Measurements from ENCODE around the gene NDUFV2.

Gene NDUFV2

DNA sequence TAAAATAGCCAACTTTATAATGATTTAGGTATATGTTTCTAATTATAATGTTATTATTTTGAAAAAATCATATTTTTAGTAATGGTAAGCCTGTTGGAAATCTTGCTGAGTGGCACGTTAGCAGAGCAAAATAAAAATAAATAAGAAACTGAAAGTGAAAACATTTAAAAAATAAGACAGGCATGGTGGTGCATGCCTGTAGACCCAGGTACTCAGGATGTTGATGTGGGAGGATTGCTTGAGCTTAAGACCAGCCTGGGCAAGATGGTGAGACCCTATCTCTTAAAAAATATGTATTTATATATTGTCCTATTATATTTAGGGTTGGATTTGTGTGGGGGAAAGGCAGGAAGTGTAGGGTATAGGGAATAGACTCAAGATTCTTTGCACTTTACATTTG lies 18.3 kb downstream of the NDUFV2 start:
- DNase-seq: no peak

DNA sequence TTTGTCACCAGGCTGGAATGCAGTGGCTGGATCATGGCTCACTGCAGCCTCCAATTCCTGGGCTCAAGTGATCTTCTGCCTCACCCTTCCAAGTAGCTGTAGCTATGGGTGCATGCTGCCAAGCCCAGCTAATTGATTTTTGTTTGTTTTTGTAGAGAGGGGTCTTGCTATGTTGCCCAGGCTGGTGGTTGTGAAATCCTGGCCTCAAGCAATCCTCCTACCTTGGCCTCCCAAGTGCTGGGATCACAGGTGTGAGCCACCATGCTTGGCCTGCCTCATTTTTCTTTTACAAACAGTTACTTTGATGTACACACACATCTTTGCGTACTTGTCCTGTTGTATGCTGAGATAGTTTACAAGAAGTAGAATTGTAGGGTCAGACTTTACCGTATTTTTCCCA lies 21.0 kb downstream of the NDUFV2 start:
- no peak for DNase-seq

DNA sequence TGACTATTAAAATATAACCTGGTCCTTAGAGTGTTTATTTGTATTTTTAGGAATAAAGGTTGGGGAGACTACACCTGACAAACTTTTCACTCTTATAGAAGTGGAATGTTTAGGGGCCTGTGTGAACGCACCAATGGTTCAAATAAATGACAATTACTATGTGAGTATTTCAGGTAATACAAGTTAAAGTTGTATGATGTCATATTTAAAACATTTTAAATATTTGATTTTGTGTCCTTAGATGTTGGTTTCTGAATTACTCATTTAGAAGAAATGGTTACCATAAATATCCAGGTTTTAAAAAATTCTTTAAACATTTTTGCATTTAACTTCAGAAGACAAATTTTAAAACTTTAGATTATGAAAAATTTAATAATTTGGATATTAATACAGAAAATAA lies 22.3 kb downstream of the NDUFV2 start:
- no peak for DNase-seq

DNA sequence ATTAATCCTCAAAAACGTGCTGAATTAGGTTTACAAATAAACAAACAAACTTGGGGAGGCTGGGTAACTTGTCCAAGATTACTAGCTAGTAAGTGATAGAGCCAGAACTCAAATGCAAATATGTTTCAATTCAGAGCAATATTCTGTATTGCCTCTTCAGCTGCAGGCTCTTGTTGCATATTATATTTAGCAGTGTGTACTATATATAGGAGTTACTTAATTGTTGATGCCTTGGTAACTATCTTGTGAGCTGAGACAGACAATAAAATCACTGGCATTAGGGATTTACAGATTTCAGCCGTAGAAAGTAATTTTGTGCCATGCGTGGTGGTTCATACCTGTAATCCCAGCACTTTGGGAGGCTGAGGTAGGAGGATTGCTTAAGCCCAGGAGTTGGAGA lies 23.8 kb downstream of the NDUFV2 start:
- no peak for DNase-seq

DNA sequence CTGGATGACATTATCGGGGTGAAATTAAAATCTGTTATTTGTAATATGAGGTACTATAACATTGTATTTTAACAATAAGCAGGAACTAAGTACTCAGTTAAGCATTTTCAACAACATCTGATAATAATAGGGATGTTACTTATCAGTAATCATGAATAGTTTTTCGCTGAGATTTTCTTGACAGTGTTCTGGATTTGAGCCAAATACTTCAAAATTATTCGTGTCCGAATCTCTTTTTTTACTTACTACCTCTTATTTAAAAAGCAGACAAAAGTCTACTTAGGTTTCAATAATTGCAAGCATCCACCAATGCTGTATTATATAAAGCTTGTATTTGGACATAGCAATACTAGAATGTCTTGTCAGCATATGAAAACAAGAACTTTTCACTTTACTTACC lies 27.7 kb downstream of the NDUFV2 start:
- DNase-seq: no peak

DNA sequence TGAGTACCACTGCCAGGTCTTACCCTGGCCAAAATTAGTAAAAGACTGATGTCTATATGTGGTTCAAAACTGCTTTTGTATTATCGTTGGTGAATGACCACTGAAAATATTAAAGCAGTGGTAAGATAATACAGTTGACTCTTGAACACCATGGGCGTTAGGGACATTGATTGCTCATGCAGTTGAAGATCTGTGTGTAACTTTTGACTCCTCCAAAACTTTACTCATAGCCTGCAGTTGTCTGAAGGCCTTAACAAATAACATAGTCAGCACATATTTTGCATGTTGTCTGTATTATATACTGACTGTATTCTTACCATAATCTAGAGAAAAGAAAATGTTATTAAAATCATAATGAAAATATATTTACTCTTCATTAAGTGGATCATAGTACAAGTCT lies 28.3 kb downstream of the NDUFV2 start:
- no peak for DNase-seq

DNA sequence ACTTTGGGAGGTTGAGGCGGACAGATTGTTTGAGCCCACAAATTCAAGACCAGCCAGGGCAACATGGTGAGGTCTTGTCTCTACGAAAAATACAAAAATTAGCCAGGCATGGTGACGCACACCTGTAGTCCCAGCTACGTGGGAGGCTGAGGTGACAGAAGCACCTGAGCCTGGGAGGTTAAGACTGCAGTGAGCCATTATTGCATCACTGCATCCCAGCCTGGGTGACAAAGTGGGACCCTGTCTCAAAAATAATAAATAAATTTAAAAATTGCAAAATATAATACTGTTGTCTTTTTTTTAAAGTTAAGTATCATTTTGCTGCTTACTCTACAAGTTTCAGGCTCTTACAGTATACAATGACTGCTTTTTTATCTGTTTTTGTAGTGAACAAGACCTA lies 30.1 kb downstream of the NDUFV2 start:
- no peak for DNase-seq

DNA sequence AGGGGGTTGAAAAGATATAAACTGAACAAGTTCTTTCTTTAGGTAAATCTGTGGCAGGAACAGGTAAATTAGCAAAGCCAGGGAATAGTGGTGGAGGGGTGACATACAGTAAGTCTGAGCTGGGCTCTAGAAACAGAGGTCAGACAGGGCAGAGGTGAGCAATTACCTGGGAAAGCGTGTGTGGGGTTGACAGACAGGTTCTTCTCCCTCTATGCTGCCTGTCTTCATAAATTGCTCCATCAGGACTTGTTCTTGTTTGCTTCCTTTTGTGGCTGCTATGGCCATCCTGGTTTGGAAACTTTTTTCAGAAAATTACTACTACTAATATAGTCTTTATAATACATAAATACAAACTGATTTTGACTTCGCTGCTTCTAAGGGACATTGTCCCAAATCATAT lies 30.7 kb downstream of the NDUFV2 start:
- no peak for DNase-seq

DNA sequence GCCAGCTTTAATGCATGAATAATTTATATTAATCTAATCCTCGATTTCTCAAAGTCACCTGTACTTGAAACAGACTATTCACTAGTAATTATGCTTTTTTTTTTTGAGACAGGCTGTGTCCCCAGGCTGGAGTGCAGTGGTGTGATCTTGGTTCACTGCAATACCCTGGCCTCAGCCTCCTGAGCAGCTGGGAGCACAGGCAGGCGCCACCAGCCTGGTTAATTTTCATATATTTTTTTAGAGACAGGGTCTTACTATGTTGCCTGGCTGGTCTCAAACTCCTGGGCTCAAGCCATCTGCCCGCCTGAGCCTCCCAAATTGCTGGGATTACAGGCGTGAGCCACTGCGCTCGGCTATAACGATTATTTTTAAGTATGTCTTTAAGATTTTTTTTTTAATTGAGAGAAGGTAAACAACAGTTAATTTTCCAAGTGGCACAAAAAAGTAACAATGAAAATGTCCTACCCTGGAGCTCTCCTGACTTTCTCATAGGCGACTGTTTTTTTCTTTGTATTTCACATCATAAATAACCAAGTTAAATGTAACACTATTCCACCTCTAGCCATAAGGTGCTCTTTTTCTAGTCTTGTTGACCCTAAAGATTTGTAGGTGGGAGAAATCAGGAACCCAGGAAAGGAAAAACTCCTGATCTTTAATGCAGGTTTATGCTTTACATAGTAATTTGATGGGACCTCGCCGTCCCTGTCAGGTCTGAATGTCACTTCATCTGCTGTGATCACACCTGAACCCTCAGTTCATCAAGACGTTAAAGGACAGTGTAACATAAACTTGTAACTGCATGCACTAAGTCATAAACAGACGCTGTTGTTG lies 32.8 kb downstream of the NDUFV2 start:
- DNase-seq: no peak

DNA sequence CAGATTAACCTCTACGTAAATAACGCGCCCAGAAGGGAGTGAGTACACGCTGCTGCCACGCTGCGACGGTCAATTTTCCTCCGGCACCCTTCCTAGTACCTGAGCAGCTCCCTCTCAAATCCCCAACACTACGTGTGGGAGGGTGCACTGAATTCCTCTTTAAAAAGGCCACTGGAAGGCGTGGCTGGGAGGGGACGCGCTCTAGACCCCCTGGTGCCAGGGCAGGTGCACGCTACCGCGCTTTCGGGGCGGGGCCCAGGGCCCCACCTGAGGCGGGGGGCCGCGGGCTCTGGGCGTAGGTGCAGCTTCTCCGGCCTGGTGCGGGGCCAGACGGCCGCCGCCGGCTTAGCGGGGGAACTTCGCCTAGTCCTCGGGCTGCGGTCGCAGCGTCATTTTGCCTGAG lies 33.4 kb downstream of the NDUFV2 start:
- no peak for DNase-seq

DNA sequence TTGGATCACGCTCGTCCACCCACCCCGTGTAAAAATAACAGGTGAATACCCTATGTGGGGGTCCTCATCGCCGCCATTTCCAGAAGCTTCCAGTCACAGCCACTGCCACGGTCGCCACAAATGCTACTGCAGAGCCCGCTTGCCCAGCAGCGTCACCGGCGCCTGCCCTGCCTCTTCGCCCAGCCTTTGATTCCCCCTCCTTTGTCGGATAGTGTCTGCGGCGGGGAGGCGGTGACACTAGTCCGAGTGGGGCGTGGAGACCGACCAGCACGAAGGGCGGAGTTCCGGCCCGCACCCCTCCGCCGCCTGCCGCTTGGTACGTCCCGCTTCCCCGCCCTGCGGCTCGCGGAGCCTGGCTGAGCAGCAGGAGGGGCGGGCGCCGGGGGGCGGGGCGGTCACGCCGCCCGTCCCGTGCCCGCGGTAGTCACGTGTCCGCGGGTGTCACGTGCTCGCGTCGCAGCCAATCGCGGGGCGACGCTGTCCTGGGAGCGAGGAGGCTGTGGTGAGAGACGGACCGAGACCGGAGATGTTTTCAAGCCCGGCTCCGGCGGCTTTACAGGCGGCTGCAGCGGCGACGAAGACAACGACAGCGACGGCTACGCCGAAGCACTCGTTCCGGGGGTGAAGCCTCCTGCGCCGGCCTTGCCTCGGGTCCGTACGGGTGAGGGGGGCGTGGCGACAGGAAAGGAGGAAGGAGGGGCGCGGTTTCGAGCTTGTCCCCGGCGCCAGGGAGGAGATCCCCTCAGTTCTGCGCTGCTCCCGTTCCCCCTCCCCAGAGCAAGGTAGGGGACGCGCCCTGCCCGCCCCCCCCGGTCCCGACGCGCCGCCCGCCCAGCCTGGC lies 34.0 kb downstream of the NDUFV2 start, which contains the start of gene ANKRD12:
ANKRD12 (plus strand) TSS at position 467 of the 841 bp plus-strand sequence. CDS start 45,652 bp downstream, outside the sequence.
- DNase-seq: peak; percentile 99

DNA sequence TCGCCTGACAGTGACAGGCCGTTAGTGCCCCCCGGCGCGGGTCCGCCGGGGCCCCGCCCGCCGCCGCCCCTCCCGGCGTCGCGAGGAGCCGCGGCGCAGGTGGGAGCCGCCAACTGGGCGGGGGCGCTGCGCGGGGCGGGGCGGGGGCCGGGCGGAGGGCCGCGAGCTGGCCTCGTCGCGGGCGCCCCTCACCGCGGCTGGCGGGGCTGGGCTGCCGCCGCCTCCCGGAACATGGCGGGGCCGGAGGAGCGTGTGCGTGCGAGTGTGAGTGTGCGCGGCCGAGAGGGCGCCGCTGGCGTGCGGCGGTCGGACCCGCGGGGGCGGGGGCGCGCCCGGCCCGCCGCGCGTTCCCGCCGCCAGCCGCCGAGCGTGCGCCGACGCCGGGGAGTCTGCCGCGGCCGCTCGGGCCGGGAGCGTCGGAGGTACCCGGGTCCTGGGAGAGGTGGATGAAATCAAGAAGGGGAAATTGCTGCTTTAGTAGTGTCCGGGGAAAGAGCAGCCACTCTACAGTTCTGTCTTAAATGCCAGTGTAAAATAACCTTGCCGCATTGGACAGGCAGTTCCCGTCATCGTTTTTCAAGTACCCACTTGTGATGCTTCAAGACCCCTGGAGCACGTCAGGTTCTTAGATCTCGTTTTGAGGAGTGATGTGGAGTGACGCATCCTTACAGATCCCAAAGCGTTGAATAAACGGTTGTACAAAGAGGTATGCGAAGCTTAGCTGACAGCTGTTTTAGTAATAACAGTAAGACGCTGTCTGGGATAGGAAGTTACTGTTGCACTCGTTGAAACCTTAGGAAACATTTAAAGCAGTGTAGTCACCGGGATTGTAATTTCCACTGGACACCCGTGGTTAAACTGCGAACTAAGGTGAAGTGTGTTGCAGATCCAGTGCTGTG lies 34.9 kb downstream of the NDUFV2 start:
- peak; percentile 90 for DNase-seq

DNA sequence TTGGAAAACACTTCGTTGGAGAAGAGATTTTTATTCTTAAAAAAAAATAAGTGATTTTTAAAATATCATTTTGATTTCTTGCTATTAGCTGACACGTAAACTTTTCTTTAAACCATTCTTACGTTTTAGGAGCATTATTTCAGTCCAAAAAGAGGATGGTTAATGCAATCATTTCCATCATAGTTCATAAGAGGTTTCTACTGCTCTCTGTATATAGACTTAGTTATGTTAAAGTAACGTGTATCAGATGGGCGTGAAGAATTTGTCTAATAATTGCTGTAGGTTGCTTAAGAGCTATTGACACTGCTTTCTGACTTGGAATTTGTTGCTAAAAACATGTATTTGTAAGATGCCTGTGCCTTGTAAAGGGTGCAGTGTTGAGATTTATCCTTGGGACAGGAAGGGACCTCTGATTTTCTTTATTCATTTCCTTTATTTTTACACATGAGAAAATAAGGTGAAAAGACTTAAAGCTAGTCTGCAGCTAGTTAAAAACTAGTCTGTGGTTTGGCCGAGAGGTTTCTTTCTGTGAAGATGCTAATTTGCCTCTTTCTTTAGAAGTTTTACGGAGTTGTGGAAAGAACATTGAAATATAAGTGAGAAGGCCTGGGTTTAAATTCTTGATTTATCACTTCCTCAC lies 37.0 kb downstream of the NDUFV2 start:
- no peak for DNase-seq

DNA sequence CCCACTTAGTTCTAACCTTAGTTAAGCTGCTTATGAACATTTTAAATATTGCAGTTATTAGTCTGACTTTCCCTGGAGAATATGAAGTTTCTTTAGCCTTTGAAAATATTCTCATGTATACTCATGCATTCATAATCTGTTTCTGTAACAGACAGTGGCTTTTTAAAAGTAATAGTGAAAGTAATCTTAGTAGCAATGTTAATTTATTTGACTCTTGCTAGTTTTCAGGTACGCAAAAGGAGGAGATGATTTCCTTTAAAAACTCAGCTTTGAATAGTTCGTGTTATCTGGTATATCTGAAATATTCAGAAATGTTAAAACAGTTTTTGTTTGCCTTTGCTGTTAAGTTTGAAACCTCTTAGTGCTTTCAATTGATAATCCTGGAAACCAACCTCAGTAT lies 37.9 kb downstream of the NDUFV2 start:
- no peak for DNase-seq

DNA sequence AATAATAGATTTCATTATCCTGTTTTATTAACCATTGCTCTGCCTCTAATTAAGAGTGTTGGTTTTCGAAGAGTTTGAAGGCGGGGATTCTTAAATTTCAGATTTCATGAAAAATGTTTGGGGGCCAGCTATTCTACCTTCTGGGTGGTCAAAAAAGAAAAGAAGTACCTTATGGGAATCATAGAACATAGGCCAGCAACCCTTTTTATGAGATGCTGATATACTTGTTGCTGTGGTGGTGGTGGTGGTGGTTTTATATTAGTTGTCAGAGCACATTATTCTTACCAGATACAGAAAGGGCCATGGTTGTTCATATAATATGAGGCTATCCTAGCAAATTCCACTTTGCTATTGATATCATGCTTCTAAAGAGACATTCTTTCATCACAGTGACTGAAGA lies 38.5 kb downstream of the NDUFV2 start:
- no peak for DNase-seq

DNA sequence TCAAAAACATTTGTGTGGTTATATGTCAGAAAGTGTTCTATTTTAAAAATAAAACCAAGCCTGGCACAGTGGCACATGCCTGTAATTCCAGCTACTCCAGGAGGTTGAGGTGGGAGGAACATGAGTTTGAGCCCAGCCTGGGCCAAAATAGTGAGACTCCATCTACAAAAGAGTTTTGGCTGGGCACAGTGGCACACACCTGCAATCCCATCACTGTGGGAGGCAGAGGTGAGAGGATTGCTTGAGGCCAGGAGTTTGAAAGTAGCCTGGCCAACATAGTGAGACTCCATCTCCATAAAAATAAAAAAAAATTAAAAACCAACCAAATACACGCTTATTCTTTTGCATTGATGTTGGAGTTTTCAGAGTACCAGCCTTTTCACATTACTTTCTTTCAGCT lies 43.7 kb downstream of the NDUFV2 start:
- DNase-seq: no peak

DNA sequence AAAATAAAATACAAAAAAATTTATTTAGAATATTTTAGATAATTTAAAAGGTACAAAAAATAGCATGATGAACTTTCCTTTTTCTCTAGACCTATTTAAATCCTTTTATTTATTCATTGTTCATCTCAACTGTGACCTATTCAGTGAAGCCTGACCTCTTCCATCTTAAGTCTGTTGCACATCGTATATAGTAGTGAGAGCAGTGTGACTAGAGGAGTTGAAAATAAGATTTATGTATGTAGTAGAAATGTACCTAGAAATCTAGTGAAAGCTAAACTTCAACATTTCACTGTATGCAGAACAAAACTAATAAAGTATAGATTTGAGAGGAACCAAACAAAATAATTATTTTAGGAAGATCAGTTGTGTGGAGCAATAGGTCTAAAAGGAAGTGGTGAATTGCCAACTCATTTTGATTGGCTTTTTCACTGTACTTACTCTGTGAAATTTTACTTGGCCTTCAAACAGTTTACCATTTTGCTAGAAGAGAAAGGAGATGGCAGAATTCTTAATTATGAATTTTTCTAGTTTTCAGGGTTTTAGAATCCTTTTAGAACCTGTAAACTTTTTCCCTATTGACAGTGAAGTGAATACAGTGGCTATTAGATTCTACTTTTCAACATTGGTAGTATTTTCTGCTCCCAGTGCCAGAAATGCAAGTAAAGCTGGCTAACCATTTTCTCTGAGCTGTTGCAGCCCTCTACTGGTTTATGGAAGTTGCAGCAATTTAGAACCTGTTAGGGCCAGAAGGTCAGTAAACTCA lies 45.1 kb downstream of the NDUFV2 start:
- DNase-seq: no peak

DNA sequence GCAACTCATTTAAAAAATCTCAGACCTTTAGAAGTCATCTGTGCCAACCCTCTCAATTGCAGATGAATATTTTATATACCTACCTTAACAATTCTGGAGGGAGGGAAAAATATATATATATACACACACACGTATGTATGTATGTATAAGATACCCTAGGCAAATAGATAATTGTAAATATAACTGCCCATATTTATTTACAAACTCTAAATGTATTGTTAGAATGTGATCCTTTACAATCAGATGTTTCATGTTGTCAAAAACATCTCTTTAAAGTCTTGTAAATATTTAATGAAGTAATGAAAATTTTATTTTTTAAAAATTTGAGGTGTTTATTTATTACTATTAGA lies 45.7 kb downstream of the NDUFV2 start:
- no peak for DNase-seq

DNA sequence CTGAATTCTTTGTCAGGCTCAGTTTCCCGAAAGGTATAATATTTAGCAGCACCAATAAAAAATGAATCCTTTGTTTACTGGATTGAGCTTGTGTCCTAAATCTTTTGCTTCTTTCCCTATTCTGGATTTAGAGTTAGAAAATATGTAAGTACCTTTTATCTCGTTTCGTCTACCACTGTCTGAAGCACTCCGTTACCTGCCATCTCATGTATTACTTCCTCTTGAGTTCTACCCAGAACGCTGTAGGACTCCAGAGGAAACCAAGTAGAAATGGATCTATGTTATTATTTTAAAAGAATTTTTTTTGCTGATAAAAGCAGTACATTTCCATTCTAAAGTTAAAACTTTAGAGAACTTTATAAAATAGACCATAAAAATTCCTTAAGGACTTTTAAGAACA lies 47.6 kb downstream of the NDUFV2 start:
- DNase-seq: no peak

DNA sequence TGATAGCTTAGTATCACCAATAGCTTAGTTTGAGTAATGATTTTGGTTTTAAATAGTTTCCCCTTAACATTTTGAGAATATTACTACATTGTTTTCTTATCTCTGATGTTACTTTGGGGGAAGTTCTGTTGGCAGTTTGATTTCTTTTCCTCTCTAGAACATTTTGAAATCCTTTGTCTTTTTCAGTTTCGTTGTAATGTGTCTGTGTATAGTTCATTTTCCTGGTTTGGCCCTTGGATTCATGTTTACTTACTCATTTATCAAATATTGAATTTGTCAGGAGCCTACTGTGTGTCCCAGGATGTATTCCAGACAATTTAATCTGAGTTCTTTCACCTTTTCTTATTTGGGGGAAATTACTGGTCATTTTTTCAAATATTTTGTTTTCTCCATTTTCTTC lies 50.8 kb downstream of the NDUFV2 start:
- no peak for DNase-seq

DNA sequence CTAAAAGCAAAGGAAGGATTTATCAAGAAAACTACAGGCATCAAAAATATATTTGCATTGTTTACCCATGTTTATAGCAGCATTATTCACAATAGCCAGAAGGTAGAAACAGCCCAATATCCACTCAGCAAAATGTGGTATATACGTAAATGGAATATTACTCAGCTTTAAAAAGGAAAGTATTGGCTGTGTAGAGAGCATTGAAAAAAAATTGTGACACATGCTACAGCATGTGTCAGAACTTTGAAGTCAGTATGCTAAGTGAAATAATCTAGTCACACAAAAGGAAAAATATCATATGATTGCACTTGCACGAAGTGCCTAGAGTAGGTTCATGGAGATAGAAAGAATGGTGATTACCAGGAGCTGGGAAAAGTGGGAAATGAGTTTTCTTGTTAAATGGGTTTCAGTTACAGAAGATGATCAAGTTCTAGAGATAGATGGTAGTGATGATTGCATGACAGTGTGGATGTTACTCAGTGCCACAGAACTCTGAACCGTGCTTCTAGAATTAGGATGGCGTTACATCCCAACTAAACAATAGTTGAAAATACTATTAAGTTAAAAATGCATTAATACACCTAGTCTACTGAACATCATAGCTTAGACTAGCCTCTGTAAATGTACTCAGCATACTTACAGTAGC lies 54.2 kb downstream of the NDUFV2 start:
- no peak for DNase-seq

All from activated effector memory CD4-positive, alpha-beta T cell treated with anti-CD3 and anti-CD28 coated beads, Interleukin-2, amount 50 U/mL, for 16 hours (primary cell).